GM18498 (cell line): ENCODE results near the gene FOXL1.
"Not testable (repeated sequence)": the region's sequence is repeated elsewhere in the genome, so short reads cannot be mapped to it uniquely, and the experiment has no call there.

Experiments
- ATAC-seq: cut with Tn5 transposase; IDR thresholded peaks from one replicate; pipeline ENCODE4 v1.9.1; 2021; ENCODE audit warnings: mild to moderate bottlenecking, moderate library complexity; ENCODE audit not compliant: unreplicated experiment

Gene FOXL1

DNA sequence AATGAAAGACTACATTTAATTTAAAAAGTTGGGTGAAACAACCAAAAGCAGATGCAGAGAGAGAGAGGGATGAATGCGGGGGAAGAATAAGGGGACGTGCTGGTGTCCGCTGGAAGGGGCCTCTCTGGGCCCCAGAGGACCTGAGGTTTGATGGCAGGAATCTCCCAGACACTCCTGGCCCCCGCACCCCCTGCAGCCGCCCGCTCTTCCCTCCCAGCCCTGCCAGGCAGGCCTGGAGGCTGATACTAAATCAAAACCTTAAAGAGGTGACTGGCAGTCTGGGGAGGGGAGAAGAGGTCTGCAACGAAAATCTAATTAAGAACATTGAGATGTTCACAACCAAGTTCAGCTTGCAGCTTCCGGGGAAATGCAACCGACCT, 2.4 kb downstream of the FOXL1 start:
- ATAC-seq = no peak

DNA sequence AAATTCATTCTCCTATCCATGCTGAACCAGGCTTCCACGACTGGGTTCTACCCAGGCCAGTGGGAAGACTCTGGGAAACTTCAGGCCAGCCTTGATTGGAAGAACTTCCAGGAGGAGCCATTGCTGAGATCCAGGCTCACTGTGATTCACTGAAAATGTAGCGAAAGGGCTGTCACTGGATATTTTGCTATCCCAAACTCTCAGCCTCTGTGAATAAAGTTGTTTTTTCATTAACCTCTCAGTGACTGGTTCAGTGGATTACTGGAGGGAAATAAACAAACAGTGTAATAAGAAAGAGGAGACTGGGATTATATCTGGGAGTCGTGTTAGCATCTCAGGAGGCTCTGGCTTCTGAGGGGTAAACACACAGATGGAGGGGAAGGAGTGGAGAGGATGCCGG, 3.1 kb downstream of the FOXL1 start:
- no peak for ATAC-seq

DNA sequence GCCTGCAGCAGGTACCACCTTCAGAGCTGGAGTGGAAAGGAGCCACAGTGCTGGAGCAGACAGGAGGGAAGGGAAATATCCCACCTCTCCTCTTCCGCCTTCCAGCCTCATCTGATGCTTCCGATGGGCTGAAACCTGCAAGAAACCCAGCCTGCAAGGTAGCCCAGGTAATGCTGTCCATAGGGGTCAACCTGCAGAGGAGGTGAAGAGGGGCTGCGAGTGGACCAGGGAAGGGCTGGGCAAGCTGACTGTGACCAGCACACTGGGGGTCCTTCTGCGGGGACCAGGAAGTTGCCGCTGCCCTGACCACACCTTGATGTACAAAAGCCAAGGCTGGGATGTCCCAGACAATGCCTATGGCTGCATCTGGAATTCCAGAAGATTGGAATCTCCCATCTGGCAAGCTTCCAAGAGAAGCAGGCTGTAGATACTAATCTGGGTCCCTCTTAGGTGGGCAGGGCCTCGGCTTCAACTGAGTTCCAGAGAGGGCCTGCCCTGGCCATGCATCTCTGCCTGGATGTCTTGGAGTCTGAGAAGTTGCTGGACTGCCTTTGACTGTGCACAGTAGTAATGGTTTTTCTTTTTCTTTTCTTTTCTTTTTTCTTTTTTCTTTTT, 5.8 kb downstream of the FOXL1 start:
- no peak for ATAC-seq

DNA sequence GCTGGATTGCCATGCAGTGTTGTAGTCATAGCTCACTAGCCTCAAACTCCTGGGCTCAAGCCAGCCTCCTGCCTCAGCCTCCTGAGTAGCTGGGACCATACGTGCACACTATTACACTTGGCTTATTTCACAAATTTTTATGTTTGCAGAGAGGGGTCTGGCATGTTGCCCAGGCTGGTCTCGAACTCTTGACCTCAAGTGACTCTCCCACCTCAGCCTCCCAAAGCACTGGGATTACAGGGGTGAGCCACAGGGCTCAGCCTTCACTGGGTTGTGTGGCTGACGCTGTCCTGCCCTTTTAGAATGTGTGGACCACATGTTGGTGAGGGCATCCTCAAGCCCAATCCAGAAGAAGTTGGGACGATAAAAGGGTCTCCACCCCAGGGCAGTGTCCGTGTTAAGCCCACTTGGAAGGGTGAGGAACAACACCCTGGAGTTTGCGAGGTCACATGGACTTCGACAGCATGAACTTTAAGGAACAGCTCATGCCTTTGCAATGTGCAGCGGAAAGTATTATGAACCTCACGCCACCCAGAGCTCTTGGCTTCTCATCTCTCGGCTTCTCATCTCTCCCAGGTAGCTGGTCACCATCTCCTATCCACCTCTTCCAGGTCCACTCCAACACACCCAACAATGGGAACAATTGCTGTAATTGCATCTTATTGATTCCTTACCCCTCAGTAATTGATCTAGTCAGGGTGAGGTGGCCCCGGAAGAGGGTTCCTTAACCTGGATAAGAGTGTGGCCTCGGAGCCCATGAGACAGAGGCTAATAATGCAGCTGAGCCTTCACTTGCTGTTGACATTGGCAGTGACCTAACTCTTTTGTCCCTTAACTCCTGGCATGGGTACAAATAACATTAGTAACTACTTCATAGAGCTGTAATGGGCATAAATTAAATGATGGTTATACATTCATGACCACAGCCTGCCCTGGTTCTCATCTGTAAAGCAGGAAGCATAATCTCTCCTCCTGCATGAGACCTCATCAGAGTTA, 6.7 kb downstream of the FOXL1 start:
- ATAC-seq = no peak

DNA sequence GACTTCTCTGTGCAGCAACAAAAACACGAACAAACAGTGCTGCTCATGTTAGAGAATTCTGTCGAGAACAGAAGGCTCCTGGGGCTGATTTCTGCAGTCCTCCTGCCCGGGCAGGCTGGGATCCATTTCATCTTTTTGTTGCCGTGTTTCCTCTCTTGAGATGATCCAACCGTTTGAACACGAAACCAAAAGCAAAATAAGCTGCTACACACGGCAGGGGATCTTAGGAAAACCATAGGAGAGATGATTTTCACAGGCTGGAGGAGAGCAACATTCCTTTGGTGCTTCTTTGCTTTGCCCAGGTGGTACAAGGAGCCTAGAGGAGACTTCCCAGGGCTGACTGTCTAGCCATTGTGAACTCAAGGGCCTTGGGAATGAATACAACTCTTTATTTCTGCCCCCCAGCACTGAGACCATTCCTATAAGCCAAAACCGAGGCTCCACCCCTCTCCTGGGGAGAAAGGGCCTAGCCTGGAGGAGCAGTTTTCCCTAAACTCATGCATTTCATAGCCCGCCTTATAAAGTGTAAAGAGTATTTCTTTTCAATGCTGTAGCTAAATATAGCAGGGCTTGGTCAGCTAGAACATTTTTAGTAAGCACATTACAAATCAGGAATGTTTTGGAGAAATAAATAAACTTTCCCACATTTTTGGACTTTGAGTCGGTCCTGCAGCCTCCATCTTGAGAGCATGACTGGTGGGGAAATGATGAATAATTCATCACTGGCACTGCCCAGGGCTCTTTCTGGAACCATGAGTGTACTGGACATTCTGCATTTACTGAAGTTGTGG, 7.7 kb downstream of the FOXL1 start:
- no peak for ATAC-seq

DNA sequence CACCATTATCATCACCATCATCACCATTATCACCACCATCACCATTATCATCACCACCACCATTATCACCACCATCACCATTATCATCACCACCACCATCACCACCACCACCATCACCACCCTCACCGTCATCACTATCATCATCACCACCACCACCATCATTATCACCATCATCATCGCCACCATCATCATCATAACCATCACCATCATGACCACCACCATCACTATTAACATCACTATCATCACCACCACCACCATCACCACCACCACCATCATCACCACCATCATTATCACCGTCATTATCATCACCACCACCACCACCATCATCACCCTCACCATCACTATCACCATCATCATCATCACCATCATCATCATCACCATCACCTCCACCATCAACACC, 9.1 kb downstream of the FOXL1 start:
- ATAC-seq = no peak

DNA sequence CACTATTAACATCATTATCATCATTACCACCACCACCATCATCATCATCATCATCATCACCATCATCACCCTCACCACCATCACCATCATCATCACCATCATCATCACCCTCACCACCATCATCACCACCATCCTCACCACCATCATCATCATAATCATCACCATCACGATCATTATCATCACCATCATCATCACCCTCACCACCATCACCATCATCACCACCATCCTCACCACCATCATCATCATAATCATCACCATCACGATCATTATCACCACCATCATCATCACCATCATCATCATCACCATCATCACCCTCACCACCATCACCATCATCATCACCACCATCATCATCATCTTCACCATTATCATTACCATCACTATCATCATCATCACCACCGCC, 9.6 kb downstream of the FOXL1 start:
- ATAC-seq = not testable (repeated sequence)

DNA sequence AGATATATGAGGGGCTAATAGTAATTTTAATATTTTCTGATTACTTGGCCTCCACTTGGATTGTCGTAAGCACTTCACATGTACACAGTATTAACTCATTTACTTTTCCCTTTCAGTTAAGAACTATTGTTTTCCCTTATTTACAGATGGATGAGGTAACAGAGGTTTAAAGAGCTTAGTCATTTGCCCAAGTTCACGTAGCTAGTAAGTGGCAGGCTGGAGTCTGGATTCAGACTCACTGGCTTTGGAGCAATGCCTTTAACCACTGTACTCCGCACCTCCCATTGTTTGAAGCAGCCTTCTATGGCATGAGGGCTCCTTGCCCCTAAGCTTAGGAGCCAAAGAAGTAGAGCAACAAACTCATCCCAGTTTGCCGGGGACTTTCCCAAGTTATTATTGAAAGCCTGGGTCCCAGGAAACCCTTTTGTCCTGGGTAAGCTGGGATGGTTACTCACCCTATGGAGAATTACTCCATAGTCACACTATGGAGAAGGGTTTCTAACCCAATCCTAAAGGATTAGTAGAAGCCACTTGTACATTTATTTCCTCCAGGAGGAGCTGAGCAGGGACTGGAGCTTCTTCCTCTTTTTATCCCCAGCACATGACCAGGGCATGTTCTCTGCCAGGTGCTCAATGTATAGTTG, 12.3 kb downstream of the FOXL1 start:
- no peak for ATAC-seq

DNA sequence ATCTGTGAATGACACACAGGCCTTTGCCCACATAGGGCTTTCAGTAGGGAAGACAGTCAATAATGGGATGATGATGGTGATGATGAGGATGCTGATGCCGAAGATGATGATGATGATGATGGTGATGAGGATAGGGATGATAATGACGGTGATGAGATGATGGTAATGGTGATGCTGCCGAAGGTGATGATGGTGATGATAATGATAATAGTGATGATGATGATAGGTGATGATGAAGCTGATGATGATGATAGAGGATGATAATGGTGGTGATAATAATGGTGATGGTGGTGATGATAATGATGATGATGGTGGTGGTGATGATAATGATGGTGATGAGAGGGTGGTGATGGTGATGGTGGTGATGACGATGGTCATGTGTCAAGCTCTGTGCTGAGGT, 12.9 kb downstream of the FOXL1 start:
- no peak for ATAC-seq

DNA sequence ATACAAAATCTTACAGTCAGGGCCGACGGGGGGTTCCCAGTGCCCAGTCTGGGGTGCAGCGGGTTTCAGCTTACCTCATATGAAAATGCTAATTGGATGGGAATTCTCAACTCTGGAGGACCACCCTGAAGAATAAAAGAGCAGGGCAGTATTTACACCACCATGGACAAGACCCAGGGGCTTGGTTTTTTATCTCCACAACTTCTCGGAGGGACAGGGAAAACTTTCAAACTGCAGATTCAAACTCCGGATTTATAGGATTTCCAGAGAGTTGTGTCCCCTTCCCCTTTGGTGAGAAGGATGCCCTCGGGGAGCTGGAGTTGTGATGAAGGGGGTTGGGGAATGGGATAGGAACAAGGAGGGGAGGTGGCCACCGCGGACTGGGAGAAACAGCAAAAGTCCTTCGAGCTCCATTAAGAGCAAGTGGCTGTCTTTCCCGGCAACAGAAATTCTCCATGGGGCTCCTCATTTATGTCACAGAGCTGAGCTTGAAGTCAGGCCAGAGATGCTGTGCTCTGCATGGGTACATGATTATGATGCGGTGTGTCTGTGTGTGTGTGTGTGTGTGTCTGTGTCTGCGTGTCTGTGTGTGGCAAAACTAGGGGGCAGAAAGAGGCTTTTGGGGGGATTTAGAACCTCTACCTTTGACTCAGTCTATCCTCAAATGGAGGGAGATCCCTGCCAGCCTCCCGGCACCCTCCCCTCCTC, 15.7 kb downstream of the FOXL1 start:
- no peak for ATAC-seq

DNA sequence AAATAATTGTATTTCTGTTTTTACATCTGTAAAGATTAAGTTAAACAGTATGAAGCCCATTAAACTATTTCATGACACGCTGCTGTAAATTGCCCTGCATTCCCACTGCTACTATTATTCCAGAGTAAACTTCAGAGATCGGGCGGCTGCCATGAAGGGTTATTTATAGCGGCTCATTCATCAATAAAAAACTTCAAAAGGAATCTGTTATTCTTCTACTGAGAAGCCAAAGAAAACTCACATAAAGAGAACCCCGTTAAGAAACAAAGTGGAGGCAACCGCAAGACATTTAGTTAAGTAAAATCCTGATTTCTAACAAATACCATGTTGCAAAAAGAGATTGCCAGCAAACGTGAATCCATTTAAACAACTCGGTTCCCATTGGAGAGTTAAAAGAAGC, 16.4 kb downstream of the FOXL1 start:
- ATAC-seq = no peak

DNA sequence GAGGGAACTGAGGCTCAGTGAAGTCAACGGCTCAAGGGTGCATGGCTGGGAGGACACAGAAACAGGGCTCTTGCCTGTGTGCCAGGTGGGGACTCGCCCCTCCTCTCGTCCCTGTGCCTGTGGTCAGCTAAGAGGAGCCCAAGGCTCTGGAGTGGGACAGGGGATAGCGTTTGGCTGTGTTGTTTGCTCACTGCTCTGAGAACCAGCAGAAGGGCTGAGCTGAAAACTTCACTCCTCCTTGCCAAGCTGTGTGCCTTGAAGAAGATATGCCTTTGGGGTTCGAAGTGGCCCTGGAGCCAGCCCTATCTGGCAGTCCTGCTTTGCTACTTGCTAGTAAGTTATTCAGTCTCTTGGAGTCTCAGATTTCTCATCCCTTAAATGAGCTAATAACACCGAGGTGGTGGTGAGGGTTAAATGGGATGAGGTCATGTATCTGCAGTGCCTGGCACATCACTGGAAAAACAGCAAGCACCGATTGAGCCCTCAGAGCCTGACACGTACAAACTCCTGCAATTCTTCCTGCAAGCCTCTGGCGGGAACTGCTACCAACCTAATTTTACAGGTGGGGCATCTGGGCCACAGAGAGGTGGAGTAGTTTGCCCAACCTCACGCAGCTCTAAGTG, 17.7 kb downstream of the FOXL1 start:
- ATAC-seq = no peak

DNA sequence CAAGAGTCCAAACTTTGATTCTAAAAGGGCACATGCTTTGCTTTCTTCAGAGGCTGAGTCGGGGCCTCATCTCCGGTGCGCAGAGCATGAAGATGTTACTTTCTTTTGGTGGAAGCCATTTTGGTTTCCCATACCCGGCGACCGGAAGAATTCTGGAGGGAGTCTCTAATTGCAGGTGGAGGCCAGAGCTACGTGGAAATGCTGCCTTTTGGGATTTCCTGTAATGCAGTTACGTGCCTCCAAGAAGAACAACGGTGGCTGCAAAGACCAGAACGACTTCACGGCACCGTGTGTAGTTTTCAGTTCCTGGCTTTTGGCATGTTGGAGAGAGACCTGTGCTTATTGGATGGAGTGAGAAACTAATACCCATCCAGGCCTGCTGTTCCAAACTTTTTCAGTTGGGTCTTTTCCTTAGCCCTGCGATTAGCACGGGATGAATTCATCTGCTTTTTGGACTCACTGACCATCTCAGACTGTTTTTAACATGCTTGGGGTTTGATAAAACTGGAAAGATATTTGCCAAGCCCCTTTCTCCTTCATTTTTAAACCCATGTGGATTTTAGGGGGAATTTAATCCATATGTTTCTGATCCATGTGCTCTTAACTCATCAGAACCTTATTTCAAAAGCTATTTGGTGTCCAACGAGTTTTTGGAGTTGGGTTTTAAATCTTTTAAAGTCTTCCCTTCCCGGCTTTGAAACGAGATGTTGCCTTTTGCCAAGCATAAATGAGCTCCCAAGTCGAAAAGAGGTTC, 19.0 kb downstream of the FOXL1 start:
- ATAC-seq = no peak

DNA sequence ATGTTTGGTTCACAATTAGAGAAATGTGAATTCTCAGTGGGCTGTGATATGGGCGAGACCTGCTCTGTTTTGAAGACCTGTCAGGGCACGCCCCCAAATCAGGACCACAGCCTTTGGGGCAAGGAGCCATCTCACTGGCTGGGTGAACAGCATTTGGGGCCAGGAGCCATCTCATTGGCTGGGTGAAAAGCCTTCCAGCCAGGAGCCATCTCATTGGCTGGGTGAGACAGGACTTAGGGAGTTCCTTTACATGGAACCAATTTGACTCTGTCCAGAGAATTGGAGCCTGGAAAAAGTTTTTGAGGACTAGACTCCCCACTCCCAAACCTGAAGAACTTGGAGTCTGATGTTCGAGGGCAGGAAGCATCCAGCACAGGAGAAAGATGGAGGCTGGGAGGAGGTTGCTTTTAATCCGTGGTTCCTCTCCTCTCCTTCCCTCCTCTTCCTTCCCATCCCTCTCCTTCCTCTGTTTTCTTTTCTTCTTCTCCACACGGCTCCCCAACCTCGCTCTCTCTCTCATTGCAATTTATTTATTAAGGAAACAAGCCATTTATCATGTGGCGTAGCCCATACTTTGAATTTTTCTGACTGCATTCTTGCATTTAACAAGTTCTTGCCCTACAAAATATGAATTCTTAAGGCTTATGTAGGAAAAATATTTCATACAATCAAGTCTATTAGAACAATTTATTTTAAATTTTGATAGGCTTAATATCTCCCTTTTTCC, 19.7 kb downstream of the FOXL1 start:
- no peak for ATAC-seq

DNA sequence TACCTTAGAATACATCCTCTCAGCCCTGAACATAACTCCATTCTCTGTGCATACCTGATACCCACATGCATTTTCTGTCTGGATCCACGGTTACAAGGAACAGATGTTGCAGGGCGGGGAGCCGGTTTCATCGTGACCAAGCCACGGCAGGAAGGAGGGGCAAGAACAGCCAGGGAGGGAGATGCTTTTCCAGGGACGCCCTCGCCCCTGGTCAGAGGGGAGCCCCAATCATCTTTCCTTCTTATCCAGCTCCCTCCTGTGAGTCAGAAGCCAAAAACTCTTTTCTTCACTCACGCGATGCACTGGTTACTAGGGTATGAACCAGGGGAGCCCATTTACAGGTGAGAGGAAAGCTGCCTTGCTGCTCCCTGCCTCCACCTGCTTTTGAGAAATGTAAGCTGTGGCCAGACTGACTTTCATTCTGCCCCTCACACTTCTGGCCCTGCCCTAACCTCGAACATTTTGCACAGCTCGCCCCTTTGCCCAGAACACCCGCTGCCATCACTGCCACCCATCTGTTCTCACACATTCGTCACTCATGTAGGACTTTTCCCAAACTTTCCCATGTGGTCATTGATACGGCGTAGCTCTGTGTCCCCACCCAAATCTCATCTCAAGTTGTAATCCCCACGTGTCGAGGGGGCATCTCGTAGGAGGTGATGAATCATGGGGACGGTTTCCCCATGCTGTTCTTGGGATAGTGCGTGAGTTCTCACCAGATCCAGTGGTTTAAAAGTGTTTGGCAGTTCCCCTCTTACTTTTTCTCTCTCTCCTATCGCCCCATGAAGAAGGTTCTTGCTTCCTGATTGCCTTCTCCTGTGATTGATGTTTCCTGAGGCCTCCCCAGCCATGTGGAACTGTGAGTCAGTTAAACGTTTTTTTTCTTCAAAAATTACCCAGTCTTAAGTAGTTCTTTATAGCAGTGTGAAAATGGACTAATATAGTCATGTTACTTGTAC, 20.5 kb downstream of the FOXL1 start:
- ATAC-seq = no peak

DNA sequence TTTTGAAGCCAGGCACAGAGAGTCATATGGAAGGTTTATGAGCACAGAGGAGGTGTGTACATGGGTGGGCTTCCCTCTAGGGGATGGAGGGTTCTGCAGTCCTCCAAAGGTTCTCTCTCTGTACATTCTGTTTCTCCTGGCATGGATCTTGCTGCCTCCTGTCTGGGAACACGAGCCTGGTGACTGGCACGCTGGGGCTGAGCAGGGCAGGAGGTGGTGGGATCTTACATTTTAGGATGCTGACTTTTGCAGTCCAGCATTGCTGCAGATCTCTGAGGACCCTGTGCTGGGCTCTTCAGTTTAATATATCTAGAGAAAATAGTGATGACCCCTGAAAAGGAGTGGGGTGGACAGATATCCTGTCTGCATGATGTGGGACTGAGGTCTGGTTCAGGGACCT, 23.0 kb downstream of the FOXL1 start:
- no peak for ATAC-seq

DNA sequence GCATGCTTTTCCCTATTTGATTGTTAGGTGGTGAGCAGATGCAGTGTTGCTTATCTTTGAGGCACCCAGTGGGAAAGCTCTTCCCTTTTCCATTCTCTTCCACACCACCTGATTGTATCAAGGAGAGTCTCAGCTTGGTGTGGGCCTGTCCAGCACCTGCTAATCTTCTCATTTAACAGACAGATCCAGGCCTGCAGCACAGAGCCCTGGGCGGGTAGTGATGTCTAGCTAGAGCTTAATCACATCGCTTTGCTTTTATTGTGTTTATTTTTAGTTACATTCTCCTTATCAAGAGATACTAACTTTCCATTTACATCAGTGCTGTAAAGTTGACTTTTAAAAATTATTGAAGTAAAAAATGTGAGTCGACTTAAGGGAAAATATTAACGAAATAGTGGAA, 24.2 kb downstream of the FOXL1 start:
- no peak for ATAC-seq
